H1 (cell line): ENCODE data around the gene SHC1. TPM values are rescaled to one million over a fixed set of nuclear protein-coding genes. Genes with fewer than 3 reads are reported as not detected.

Experiments used
- ATF3 ChIP-seq: IDR thresholded peaks from 2 replicates; pipeline ENCODE4 v1.6.1; 2011; ENCODE audit warnings: low read depth, mild to moderate bottlenecking, low read length; ENCODE audit not compliant: insufficient read depth
- BRCA1 ChIP-seq: IDR thresholded peaks from 2 replicates; pipeline ENCODE4 v1.6.1; 2012; ENCODE audit warnings: low read depth, low read length, improper control_type of control experiment
- EGR1 ChIP-seq: IDR thresholded peaks from 2 replicates; pipeline ENCODE4 v1.6.1; 2011; ENCODE audit warnings: low read depth, low read length, borderline replicate concordance
- JUN ChIP-seq: IDR thresholded peaks from 2 replicates; pipeline ENCODE4 v1.6.1; 2011; ENCODE audit warnings: low read depth, mild to moderate bottlenecking, improper control_type of control experiment, low read length
- USF2 ChIP-seq: IDR thresholded peaks from 2 replicates; pipeline ENCODE4 v1.6.1; 2011; ENCODE audit warnings: low read length, improper control_type of control experiment
- YY1 ChIP-seq: IDR thresholded peaks from 2 replicates; pipeline ENCODE4 v1.6.1; 2011; ENCODE audit warnings: low read depth, mild to moderate bottlenecking, low read length
- ZNF274 ChIP-seq: IDR thresholded peaks from 2 replicates; pipeline ENCODE4 v1.7.0; 2012; ENCODE audit warnings: low read length, borderline replicate concordance; ENCODE audit errors: extremely low read depth
- polyA plus RNA-seq, 7 experiments: library from polyadenylated mRNA; depleted of rRNA in 3 of 7; stranded (reverse) in 5 of 7; unstranded in 2 of 7; fragments of >200 nt in 5 of 7; fragments of 200-250 nt in 2 of 7; gene quantifications; 1 replicate in 5 of 7; 2 replicates in 1 of 7; 4 replicates in 1 of 7; pipeline versions ENCODE4 v1.2.1 to v1.2.3, GENCODE V29; 2011 to 2013; ENCODE audit warnings: missing spikeins in 2 of 7, mixed read lengths in 2 of 7
- total RNA-seq: library from RNA; stranded (reverse); fragmentation: NEBNext Ultra II Directional; extraction: Animal tissue kit (Norgen Biotek cat#: 25700); gene quantifications from 2 replicates; pipeline ENCODE4 v1.2.1, GENCODE V29; 2021

Gene SHC1
- total and polyA plus RNA-seq, 2 of the 8 experiments (the other 6 are each of a cell fraction or from before 2014, with no cell fraction given): 177 to 212 TPM

- TF ChIP-seq EGR1 (no peak), YY1 (no peak; the same call in 1 of the 2 replicates), ZNF274 (no peak), ATF3 (peak; percentile 58; the same call in 1 of the 2 replicates), USF2 (peak; percentile 92), BRCA1 (no peak), JUN (no peak)
Measured at GRCh38 chr1:154935749-154936554, 34.6 kb downstream of the SHC1 start (continued).
